ENCODE data around the gene ADISSP. TPM values are rescaled to one million over a fixed set of nuclear protein-coding genes. Genes with fewer than 3 reads are reported as not detected.

Gene ADISSP
- total and polyA plus RNA-seq, 10 donors: 29.4 to 55.5 (median 36.0) TPM

- Histone ChIP-seq H3K27ac (peak overlapping the region in 5 of 8 donors; percentile 32 to 67 (median 54)), H3K36me3 (no peaks in the 10 kb centered on the region), H3K4me1 (peaks cover 7 to 56% (median 39%) of the 10 kb centered on the region in 6 donors), H3K4me3 (peak overlapping the region in 4 of 8 donors; percentile 7 to 51 (median 27)), H3K9me3 (no peaks in the 10 kb centered on the region), H3K27me3 (replicated peaks in 1 of 7) (peaks cover 0 to 11% (median 0%) of the 10 kb centered on the region in 7 donors)
- TF ChIP-seq CTCF (IDR thresholded peaks at IDR 0.05 in 8 of 11, conservative IDR thresholded peaks at IDR 0.05 in 3 of 11) (peak; percentile 69 to 96 (median 91)), POLR2AphosphoS5 (IDR thresholded peaks at IDR 0.05) (peak in 2 of 3 donors; percentile 35 to 43), POLR2A (IDR thresholded peaks at IDR 0.05) (no peak)
- DNase-seq: peak; percentile 91
- 18 to 38% (median 30%) methylated on average over 13 to 18 of the region's 18 CpGs for WGBS, 5 donors
- intact Hi-C loops (cut with DNase I; ENCODE audit: low total_unique reads): no loop called here
These were observed 56.7 kb downstream of the ADISSP start for GRCh38 chr20:3710703-3711483.

GRCh38 chr20:3710011-3710466 lies 57.5 kb downstream of the ADISSP start:
- H3K27ac ChIP-seq: peak overlapping the region in 5 of 8 donors; percentile 32 to 67 (median 54)
- intact Hi-C loops (cut with DNase I; ENCODE audit: low total_unique reads): no loop called here
- no peaks in the 10 kb centered on the region for H3K9me3 ChIP-seq
- H3K27me3 ChIP-seq (replicated peaks in 1 of 7): peaks cover 0 to 11% (median 0%) of the 10 kb centered on the region in 7 donors
- H3K4me1 ChIP-seq: peaks cover 7 to 56% (median 39%) of the 10 kb centered on the region in 6 donors
- no peaks in the 10 kb centered on the region for H3K36me3 ChIP-seq
- no peak for TF ChIP-seq POLR2A (IDR thresholded peaks at IDR 0.05)
- peak; percentile 47 to 65 (median 52) for TF ChIP-seq POLR2AphosphoS5 (IDR thresholded peaks at IDR 0.05)
- WGBS, 5 donors: 30 to 48% (median 40%) methylated on average over 3 to 6 of the region's 6 CpGs
- H3K4me3 ChIP-seq: no peak overlapping the region
- peak; percentile 76 for DNase-seq

GRCh38 chr20:3707508-3707899 lies 60.0 kb downstream of the ADISSP start:
- DNase-seq: peak; percentile 15
- TF ChIP-seq CTCF (IDR thresholded peaks at IDR 0.05 in 8 of 11, conservative IDR thresholded peaks at IDR 0.05 in 3 of 11) (no peak), POLR2A (IDR thresholded peaks at IDR 0.05) (no peak), POLR2AphosphoS5 (IDR thresholded peaks at IDR 0.05) (no peak)
- Histone ChIP-seq H3K36me3 (peaks cover 0 to 14% (median 0%) of the 10 kb centered on the region in 6 donors), H3K27ac (no peak overlapping the region), H3K27me3 (replicated peaks in 1 of 7) (peaks cover 0 to 17% (median 0%) of the 10 kb centered on the region in 7 donors), H3K9me3 (no peaks in the 10 kb centered on the region), H3K4me1 (peaks cover 7 to 36% (median 23%) of the 10 kb centered on the region in 6 donors), H3K4me3 (no peak overlapping the region)
- intact Hi-C loops (cut with DNase I; ENCODE audit: low total_unique reads): no loop called here
- 75 to 94% (median 91%) methylated on average over 3 of the region's 3 CpGs for WGBS, 5 donors

- peak; percentile 42 for DNase-seq
- Histone ChIP-seq H3K27me3 (replicated peaks in 1 of 7) (peaks cover 0 to 17% (median 0%) of the 10 kb centered on the region in 7 donors), H3K9me3 (no peaks in the 10 kb centered on the region), H3K27ac (no peak overlapping the region), H3K4me1 (peaks cover 7 to 30% (median 21%) of the 10 kb centered on the region in 6 donors), H3K4me3 (no peak overlapping the region), H3K36me3 (peaks cover 0 to 14% (median 0%) of the 10 kb centered on the region in 6 donors)
- 77 to 89% (median 79%) methylated on average over 8 to 10 of the region's 10 CpGs for WGBS, 5 donors
- TF ChIP-seq POLR2A (IDR thresholded peaks at IDR 0.05) (no peak), CTCF (IDR thresholded peaks at IDR 0.05 in 8 of 11, conservative IDR thresholded peaks at IDR 0.05 in 3 of 11) (no peak), POLR2AphosphoS5 (IDR thresholded peaks at IDR 0.05) (no peak)
- intact Hi-C loops (cut with DNase I; ENCODE audit: low total_unique reads): no loop called here
These were observed 60.6 kb downstream of the ADISSP start for GRCh38 chr20:3706774-3707507.
